GM12878 (cell line): Measurements from ENCODE around the gene MED31. TPM values are rescaled to one million over a fixed set of nuclear protein-coding genes. Genes with fewer than 3 reads are reported as not detected.

Experiments
- ATAC-seq: fragments of 200-7000 bp; cut with Tn5 transposase; 3 replicates; pipeline ENCODE4 v1.9.1; 2020; ENCODE audit warnings: mild to moderate bottlenecking, moderate library complexity
- BruUV-seq: library from RNA; stranded (reverse); fragments of 400-500 nt; replicated peaks from 2 replicates; lab custom pipeline; 2021; lab: Mats Ljungman, UMichigan
- CTCF ChIA-PET: fragments of 300-600 bp; sonication (Branson Sonifier 250); formaldehyde crosslinking; extraction: SDS; loops from one replicate; lab custom pipeline; 2021; ENCODE audit warnings: inconsistent platforms; lab: Yijun Ruan, JAX
- POLR2A ChIA-PET: fragments of 350-600 bp; formaldehyde crosslinking; extraction: SDS; loops from one replicate; lab custom pipeline; 2021; ENCODE audit warnings: inconsistent platforms; lab: Charles Lee
- RAD21 ChIA-PET: fragments of 300-600 bp; sonication (Branson Sonifier 250); formaldehyde crosslinking; loops from one replicate; lab custom pipeline; 2023; ENCODE audit warnings: antibody characterized with exemption; ENCODE audit not compliant: unreplicated experiment; lab: Charles Lee
- SMC1A ChIA-PET: fragments of 300-600 bp; sonication (Branson Sonifier 250); formaldehyde crosslinking; loops from one replicate; lab custom pipeline; 2023; ENCODE audit not compliant: unreplicated experiment, uncharacterized antibody; lab: Charles Lee
- DNase-seq: peaks from one replicate; pipeline ENCODE4 v3.0.0-alpha.2; 2011; ENCODE audit warnings: low read depth, low spot score
- FAIRE-seq: peaks from 3 replicates; lab custom pipeline; 2011; peaks lifted over from hg19 to GRCh38; lab: Jason Lieb, UNC
- H2AFZ ChIP-seq: 2 replicates; pipeline ENCODE4 v1.6.0; 2011; ENCODE audit warnings: low read depth, low read length, control low read depth; ENCODE audit not compliant: control insufficient read depth
- H3K27ac ChIP-seq: 2 replicates; pipeline ENCODE4 v1.5.1; 2011; ENCODE audit warnings: control low read depth; ENCODE audit not compliant: control insufficient read depth, insufficient read depth
- H3K27me3 ChIP-seq, 2 experiments: replicated peaks in 1 of 2; 2 replicates each; pipeline versions ENCODE4 v1.6.0 to v1.6.1; 2011; ENCODE audit warnings: low read length in 1 of 2; ENCODE audit not compliant: control insufficient read depth in 2 of 2, insufficient read depth in 2 of 2
- H3K36me3 ChIP-seq, 2 experiments: 2 replicates each; pipeline ENCODE4 v1.5.1; 2011; ENCODE audit warnings: low read length in 1 of 2; ENCODE audit not compliant: control insufficient read depth in 2 of 2, insufficient read depth in 2 of 2
- H3K4me1 ChIP-seq: 2 replicates; pipeline ENCODE4 v1.6.1; 2011; ENCODE audit warnings: mild to moderate bottlenecking, low read length, moderate library complexity, mixed read lengths; ENCODE audit not compliant: control insufficient read depth, insufficient read depth
- H3K4me2 ChIP-seq: 2 replicates; pipeline ENCODE4 v1.6.0; 2011; ENCODE audit warnings: control low read depth; ENCODE audit not compliant: control insufficient read depth, insufficient read depth
- H3K4me3 ChIP-seq: fragments of 200-600 bp; sonication (generic); 2 replicates; pipeline ENCODE4 v1.5.1; 2016
- H3K79me2 ChIP-seq: 2 replicates; pipeline ENCODE4 v1.6.0; 2011; ENCODE audit warnings: low read length; ENCODE audit not compliant: control insufficient read depth, insufficient read depth
- H3K9ac ChIP-seq: 2 replicates; pipeline ENCODE4 v1.8.0; 2011; ENCODE audit warnings: low read length, control low read depth, mixed read lengths; ENCODE audit not compliant: control insufficient read depth, insufficient read depth
- H3K9me3 ChIP-seq: replicated peaks from 3 replicates; pipeline ENCODE4 v1.5.1; 2011; ENCODE audit warnings: mild to moderate bottlenecking, low read length; ENCODE audit not compliant: control insufficient read depth, insufficient read depth
- H4K20me1 ChIP-seq: 2 replicates; pipeline ENCODE4 v1.6.0; 2011; ENCODE audit not compliant: control insufficient read depth, insufficient read depth
- CBX3 ChIP-seq: fragments of 200-600 bp; sonication (generic); IDR thresholded peaks from 2 replicates; pipeline ENCODE4 v1.6.1; 2016; ENCODE audit warnings: low read depth, borderline replicate concordance
- CBX5 ChIP-seq: sonication (generic); IDR thresholded peaks from 2 replicates; pipeline ENCODE4 v1.6.1; 2016; ENCODE audit warnings: low read depth, moderate library complexity, mild to moderate bottlenecking, inconsistent platforms
- CREB1 ChIP-seq: IDR thresholded peaks from 2 replicates; pipeline ENCODE4 v1.6.1; 2012; ENCODE audit warnings: low read depth, mild to moderate bottlenecking, inconsistent platforms
- RAD21 ChIP-seq: IDR thresholded peaks from 2 replicates; pipeline ENCODE4 v1.6.1; 2011; ENCODE audit warnings: mild to moderate bottlenecking, low read depth, low read length, moderate library complexity; ENCODE audit not compliant: insufficient read depth
- RUNX3 ChIP-seq: IDR thresholded peaks from 2 replicates; pipeline ENCODE4 v1.6.1; 2012; ENCODE audit warnings: low read length, inconsistent platforms
- SMAD1 ChIP-seq: fragments of 450-650 bp; IDR thresholded peaks from 2 replicates; pipeline ENCODE4 v1.6.1; 2018; ENCODE audit warnings: mild to moderate bottlenecking, low read depth; ENCODE audit not compliant: partially characterized antibody
- TARDBP ChIP-seq: IDR thresholded peaks from 2 replicates; pipeline ENCODE4 v1.6.1; 2016; ENCODE audit warnings: borderline replicate concordance
- TCF12 ChIP-seq: IDR thresholded peaks from 2 replicates; pipeline ENCODE4 v1.6.1; 2011; ENCODE audit warnings: low read depth, mild to moderate bottlenecking, low read length
- WGBS: methylation state at CpG from one replicate; pipeline ENCODE4 v1.1.6; 2016; ENCODE audit warnings: low lambda C conversion rate; ENCODE audit not compliant: insufficient replicate concordance, insufficient coverage; ENCODE audit errors: missing lambda C conversion rate; 5-methylcytosine and 5-hydroxymethylcytosine counted together
- in situ Hi-C: fragments of 300-500 bp; cut with MboI; formaldehyde crosslinking; loops from 9 replicates; pipeline ENCODE4 v1.14.3; 2018; ENCODE audit warnings: mixed read lengths
- intact Hi-C: fragments of 100-400 bp; cut with micrococcal nuclease; formaldehyde crosslinking; loops from one replicate; pipeline ENCODE4 v1.14.2; 2022; ENCODE audit not compliant: unreplicated experiment
- polyA plus RNA-seq, 11 experiments: library from polyadenylated mRNA; depleted of rRNA in 4 of 11; unstranded in 6 of 11; stranded (reverse) in 5 of 11; fragments of >200 nt; fragmentation: Nextera tagmentation in 4 of 11; fragmentation: Illumina TruSeq in 1 of 11; extraction: Ambion mirVana in 4 of 11; extraction: Trizol in 1 of 11; gene quantifications; 1 replicate in 1 of 11; 2 replicates in 10 of 11; pipeline versions ENCODE4 v1.2.1 to v1.2.3, GENCODE V29; 2011 to 2016; ENCODE audit warnings: inconsistent platforms in 2 of 11, missing spikeins in 2 of 11, low read depth in 1 of 11
- total RNA-seq, 4 experiments: library from RNA; depleted of rRNA in 3 of 4; stranded (reverse); fragments of >200 nt in 3 of 4; fragmentation: Illumina TruSeq in 1 of 4; extraction: Trizol in 1 of 4; gene quantifications; 2 replicates each; pipeline versions ENCODE4 v1.2.1 to v1.2.3, GENCODE V29; 2013 to 2021

MED31 gene
- total and polyA plus RNA-seq, 10 of the 15 experiments (the other 5 are each of a cell fraction or from before 2014, with no cell fraction given), result 14.4 to 71.1 (median 34.6) TPM

DNA sequence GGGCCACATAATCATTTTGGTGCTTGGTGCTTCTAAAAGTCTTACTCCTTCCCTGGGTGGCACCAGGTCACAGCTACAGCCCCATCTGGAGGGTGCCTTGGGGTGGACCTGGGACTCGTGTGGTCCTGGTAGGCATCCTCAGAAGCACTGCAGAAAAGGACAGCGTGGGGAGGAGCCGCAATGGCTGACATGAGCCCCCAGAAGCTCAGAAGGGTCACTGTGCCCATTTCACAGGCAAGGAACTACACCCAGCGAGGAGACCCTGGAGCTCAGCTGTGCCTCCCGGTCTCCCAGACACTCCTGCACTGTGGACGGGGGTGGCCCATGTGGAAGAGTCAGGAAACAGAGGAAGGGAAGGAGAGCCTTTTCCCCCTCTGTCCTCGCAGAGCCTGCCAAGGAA is 26.5 kb upstream of the MED31 start:
- intact Hi-C loops, result no loop called here
- no peaks in the 10 kb centered on the region for H3K79me2 ChIP-seq
- ChIA-PET CTCF (interaction anchor here (0.9 kb wide), 1 partner anchor 327 kb away, joined by 3 read pairs; no protein-coding TSS in a partner anchor), SMC1A (no interaction called here), POLR2A (no interaction called here), RAD21 (no interaction called here)
- H3K27me3 ChIP-seq, result peaks cover 0 to 5% of the 10 kb centered on the region in 2 experiments; a peak in 3 of 4 replicates
- DNase-seq, result no peak
- H3K4me2 ChIP-seq, result no peak overlapping the region
- in situ Hi-C loops, result no loop called here
- H3K36me3 ChIP-seq, result no peaks in the 10 kb centered on the region
- H3K4me1 ChIP-seq, result peaks cover 4% of the 10 kb centered on the region; the same call in 1 of the 2 replicates
- FAIRE-seq, result no peak
- no peaks in the 10 kb centered on the region for H3K9me3 ChIP-seq
- no peak overlapping the region for H3K4me3 ChIP-seq
- no peak overlapping the region for H3K9ac ChIP-seq
- H3K27ac ChIP-seq, result no peak overlapping the region
- BruUV-seq, result no TSS peak
- WGBS, result 34% methylated on average over 7 of the region's 7 CpGs
- no peak for TF ChIP-seq TCF12
- TF ChIP-seq RAD21, result no peak
- no peak for TF ChIP-seq CREB1
- no peak for TF ChIP-seq CBX5
- TF ChIP-seq CBX3, result no peak
- no peak for TF ChIP-seq SMAD1
- no peak for ATAC-seq
- H4K20me1 ChIP-seq, result no peaks in the 10 kb centered on the region
- H2AFZ ChIP-seq, result no peak overlapping the region

GRCh38 chr17:6677158-6677831 is 25.9 kb upstream of the MED31 start:
- ChIA-PET RAD21 (no interaction called here), CTCF (interaction anchor here (0.9 kb wide), 1 partner anchor 327 kb away, joined by 3 read pairs; no protein-coding TSS in a partner anchor), POLR2A (no interaction called here), SMC1A (no interaction called here)
- TF ChIP-seq TARDBP (no peak), RUNX3 (peak; percentile 81)
- Histone ChIP-seq H3K9me3 (no peaks in the 10 kb centered on the region), H3K36me3 (no peaks in the 10 kb centered on the region), H3K4me3 (no peak overlapping the region), H3K79me2 (no peaks in the 10 kb centered on the region), H3K27me3 (peaks cover 0 to 5% of the 10 kb centered on the region in 2 experiments; a peak in 3 of 4 replicates), H3K9ac (no peak overlapping the region), H3K4me2 (no peak overlapping the region), H4K20me1 (no peaks in the 10 kb centered on the region), H2AFZ (no peak overlapping the region), H3K27ac (no peak overlapping the region), H3K4me1 (peaks cover 4% of the 10 kb centered on the region; the same call in 1 of the 2 replicates)
- no TSS peak for BruUV-seq
- intact Hi-C loops, result no loop called here
- WGBS, result 9% methylated on average over 15 of the region's 16 CpGs
- DNase-seq (no peak), FAIRE-seq (no peak), ATAC-seq (peak; percentile 45)
- in situ Hi-C loops, result no loop called here
